SW 1271 (cell line): Measurements from ENCODE around the gene OR4F6.
"Not testable (repeated sequence)": the region's sequence is repeated elsewhere in the genome, so short reads cannot be mapped to it uniquely, and the experiment has no call there.

Experiments
- DNase-seq, 2 experiments: peaks; one replicate each; lab custom pipeline; 2025; lab: John Stamatoyannopoulos, UW

The OR4F6 gene, protein sequence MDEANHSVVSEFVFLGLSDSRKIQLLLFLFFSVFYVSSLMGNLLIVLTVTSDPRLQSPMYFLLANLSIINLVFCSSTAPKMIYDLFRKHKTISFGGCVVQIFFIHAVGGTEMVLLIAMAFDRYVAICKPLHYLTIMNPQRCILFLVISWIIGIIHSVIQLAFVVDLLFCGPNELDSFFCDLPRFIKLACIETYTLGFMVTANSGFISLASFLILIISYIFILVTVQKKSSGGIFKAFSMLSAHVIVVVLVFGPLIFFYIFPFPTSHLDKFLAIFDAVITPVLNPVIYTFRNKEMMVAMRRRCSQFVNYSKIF

DNA sequence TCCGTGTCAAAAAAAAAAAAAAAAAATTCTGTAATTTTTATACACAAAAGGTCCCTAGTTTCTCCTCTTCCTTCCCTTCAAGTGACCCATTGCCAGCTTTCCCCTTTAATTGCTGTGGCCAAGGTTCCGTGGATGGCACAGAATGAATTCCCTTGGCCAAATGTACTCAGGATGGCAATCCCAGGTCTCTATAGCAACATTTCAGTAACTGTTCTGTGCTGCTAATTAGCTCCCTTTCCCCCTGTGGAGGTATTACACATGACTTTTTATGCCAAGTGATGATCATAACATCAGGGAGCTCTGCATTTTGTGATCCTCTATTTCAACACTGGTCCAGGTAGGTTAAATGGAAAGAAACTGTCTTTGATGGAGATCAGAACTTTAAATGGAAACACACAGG is at the start of gene OR4F6:
OR4F6 (plus strand) TSS at position 301 of the 400 bp plus-strand sequence. CDS start 2,211 bp downstream, outside the sequence.
- no peak for DNase-seq

DNA sequence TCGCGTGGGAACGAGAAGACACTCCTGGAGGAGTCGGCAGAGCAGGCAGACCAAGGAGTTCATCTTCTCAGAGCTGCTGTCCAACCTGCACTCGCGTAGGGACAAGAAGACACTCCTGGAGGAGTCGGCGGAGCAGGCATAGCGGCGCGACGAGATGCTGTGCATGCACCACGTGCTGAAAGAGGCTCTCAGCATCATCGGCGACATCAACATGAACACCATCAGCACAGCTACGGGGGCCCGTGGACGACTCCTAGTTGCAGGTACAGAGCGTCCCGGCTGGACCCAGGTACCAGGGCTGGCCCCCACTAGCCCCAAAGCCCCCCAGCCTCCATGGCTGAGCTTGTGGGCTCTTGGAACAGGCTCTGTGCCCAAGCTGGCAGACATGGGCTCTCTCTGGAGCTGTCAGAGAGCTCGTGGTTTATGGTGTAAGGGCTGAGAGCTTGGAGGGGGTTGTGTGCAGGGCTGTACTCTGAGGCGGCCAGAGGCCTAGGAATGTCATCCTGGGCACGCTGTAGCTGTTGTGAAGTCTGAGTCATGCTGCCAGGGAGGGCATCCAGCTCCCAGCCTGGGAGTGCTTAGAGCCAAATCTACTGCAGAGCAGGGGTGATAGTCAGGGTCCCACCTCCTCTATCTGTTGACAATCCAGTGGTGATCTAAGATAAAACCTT is 38.5 kb upstream of the OR4F6 start:
- DNase-seq: not testable (repeated sequence)

DNA sequence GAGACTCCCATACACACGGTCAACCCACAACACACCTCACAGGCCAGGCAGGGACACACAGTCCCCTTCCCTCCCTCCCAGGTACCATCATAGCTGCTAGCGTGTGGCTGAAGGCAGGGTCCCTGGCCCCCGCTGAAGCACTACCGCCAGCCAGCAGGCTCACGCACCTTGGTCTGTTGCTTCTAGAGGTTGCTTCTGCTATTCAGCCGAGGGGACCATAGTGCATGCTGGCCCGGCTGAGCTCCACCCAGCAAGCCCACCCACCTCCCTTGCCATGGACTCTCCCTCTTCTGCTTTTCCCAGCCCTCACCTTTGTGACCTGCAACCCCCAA is 38.0 kb upstream of the OR4F6 start:
- DNase-seq: not testable (repeated sequence)

DNA sequence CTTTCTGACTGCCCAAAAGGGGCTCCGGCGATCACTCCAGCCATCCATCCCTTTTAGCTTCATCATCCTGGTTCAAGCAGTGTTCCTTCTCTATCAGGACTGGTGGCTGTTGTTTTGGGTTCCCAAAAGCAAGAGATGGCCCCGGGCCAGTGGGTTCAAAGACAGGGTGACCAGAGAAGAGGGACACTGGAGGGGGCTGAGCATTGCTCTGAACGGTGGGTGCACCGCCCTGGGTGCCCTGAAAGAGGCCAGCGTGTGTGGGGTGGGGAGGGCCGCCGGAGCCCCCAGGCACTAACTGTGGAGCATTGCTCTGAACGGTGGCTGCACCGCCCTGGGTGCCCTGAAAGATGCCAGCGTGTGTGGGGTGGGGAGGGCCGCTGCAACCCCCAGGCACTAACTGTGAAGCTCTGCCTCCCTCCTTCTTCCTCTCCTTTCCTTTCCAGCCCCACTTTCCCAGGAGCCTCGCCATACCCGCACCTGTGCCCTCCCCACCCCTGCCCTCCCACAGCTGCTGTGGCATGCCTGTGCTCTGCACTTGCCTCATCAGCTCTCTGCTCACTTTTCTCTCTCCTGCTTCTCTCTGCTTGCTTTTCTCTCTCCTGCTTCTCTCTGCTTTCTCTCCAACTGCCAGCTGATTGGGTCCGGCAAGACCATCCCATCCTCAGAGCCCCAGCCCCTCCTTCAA is 37.4 kb upstream of the OR4F6 start:
- no peak for DNase-seq

DNA sequence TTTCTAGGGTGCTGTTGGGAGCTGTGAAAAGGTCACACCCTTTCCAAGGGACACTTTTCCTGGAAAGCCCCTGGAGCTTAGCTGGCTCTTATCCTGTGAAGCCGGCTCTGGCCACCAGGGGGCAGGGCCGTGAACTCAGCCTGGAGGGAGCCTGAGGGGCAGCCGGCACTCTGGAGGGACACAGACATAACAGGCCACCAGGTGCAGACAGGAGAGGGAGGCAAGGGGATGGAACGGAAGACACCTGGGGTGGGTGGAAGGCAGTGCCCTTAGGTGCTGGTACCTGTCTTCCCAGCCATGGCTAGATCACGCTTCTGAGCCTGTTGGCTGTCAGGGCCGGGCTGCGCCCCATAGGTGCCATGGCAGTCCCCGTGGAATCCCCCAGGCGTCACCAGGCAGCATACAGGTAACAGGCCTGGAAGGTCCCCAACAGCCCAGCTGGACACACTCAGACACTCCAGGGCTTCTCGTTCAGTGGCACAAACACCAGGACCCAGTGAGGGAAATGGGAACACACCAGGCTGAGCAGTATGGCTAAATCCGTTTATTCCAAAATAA is 36.1 kb upstream of the OR4F6 start:
- DNase-seq: not testable (repeated sequence)

DNA sequence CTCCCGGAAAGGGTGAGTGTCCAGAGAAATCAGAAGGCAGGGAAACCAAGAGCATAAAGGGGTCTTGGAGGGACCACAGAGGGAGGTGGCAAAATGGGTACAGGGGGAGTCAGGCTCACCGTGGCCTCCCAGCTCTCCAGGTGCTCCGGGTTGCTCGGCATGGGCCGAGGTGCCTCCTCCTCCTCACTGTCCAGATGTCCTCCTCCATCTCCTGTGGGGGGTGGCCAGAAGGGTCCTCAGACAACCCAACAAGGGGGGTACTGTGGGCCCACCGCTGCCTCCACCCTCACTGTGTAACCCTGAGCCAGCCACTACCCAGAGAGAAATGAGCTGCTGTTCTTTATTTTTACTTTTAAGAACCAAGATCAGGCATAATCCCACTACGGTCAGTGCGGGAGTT is 30.4 kb upstream of the OR4F6 start:
- DNase-seq: no peak

DNA sequence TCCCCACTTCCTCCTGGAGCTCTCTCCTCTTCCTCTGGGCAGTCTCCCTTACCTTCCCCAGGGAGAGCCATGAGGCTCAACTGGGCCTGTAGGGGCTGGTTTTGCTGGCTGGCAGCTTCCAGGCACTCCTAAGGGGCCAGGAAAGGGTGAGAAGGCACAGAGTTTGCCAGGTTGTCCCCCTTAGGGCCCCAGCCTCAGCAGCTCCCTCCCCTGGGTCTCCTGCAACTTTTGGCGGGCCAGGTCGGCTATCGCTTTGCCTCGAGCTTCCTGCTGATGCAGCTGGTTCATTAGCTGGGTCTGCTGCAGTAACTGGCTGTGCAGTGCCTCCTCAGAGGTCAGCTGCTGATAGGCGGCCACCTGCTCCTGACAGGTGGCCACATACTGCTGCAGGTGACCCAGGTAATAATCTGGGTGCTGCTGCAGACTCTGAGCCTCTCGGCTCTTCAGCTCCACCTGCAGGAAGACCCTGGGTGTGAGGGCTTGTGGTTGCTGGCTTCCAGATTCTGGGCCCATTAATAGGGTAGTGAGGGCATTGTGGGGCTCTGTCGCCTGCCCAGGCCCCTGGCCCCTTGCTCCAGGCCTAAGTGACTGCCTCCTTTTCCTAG is 29.7 kb upstream of the OR4F6 start:
- no peak for DNase-seq

DNA sequence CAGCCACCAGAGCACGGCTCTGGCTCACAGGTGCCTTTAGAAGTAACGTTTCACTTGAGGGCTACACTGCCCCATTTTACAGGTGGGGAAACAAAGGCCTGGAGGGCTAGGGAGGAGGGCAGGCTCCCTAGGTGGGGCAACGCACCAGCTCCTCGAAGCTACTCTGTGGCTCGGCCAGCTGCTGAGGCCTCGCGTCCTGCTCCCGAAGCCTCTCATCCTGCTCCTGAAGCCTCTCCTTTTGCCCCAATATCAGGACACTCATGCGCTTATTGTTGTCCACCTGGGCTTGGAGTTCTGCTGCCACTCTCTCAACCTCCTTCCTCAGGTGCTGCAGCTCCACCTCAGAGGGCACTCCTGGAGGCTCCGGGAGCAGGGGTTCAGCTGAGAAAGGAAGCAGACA is 28.2 kb upstream of the OR4F6 start:
- DNase-seq: no peak

DNA sequence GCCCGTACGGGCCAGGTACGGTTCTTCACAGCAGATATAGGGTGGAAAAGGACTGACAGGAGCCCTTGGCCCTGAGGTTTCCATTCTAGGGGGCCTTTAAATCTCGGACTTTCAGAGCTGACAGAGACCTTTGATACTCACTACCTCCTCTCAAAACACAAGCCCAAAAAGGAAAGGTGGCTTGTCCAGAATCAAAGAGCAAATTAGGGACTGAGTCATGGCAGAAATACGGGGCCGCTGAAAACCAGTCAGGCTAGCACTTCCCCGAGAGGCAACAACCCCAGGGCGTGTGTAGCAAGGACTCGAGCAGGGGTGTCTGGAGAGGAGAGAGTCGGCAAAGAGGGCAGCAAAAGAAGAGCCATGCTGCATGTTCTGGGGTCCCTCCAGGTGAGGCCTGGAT is 24.7 kb upstream of the OR4F6 start:
- not testable (repeated sequence) for DNase-seq

DNA sequence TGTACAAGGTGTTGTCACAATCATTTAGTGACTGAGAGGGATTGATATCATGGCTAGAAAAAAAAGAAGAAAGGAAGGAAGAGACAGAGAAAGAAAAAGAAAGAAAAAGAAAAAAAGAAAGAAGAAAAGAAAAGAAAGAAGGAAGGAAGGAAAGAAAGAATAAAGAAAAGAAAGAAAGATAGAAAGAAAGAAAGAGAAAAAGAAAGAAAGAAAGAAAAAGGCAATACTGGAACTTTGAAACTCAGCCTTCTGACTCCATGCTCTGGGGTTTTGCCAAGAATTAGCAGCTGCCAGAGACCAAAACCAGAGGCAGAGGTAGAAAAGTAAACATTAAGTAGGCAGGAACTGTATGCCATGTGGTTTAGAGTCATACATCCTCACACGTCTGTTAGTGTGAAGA is 23.1 kb upstream of the OR4F6 start:
- not testable (repeated sequence) for DNase-seq

DNA sequence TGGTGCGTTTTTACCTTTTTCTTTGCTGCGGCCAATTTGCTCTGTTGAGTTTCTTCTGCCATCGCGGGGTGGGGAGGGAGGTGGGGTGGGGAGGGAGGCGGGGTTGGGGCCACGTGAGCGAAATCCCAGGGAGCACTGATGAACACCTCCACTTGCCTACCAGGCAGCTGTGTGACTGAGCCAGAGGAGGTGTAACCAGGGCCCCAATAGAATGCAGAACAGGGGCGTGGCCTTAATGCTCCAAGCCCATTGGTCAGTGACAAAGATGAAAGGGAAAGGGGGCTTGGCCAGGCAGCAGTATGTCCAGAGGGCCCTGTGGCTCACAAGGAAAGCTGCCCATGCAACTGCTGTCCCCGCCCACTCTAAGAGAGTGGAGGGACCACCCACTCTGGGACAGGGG is 21.4 kb upstream of the OR4F6 start:
- no peak for DNase-seq

DNA sequence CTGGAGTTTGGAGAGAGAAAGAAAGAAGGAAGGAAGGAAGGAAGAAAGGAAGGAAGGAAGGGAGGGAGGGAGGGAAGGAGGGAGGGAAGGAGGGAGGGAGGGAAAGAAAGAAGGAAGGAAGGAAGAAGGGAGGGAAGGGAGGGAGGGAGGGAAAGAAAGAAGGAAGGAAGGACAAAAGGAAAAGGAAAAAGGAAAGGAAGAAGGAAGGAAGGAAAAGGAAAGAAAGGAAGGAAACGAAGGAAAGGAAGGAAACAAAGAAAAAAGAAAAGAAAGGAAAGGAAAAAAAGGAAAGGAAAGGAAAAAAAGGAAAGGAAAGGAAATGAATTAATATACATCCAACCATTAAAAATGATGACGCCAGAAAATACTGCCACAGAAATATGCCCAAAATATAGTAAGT is 18.7 kb upstream of the OR4F6 start:
- DNase-seq: no peak

DNA sequence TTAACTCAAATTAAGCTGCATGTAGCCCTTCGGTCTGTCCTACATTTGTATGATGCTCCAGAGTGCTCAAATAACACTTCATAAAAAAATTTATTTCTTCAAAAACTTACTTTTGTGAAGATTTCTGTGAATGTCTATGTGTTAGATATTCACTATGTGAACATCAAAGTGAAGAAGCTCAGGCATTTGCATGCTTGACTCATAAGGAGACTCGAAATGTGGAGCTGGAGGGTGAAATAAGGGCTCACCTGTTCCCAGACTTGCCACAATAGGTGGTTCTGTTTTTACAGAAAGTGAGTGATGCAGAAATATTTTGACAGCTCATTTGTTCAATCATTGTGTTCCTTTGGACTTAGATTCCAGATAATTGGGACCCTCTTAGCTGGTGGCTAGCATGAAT is 16.9 kb upstream of the OR4F6 start:
- not testable (repeated sequence) for DNase-seq

DNA sequence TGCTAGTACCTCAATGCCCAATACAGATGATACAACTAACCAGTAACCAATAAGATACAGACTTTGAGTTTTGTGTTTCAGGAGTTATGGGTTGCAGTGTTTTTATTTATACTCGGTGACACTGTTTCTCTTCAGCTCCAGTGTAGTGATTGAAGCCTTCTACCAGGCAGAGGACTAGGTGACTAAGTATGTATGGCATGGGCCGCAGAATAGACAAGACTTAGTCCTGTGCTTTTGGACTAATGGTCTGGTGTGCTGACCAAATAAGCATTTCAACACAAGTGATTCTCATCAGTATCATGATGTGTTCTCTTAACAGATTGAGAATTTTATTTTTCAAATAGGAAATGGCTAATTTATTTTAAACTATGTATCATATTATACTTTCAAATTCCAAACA is 15.3 kb upstream of the OR4F6 start:
- not testable (repeated sequence) for DNase-seq

DNA sequence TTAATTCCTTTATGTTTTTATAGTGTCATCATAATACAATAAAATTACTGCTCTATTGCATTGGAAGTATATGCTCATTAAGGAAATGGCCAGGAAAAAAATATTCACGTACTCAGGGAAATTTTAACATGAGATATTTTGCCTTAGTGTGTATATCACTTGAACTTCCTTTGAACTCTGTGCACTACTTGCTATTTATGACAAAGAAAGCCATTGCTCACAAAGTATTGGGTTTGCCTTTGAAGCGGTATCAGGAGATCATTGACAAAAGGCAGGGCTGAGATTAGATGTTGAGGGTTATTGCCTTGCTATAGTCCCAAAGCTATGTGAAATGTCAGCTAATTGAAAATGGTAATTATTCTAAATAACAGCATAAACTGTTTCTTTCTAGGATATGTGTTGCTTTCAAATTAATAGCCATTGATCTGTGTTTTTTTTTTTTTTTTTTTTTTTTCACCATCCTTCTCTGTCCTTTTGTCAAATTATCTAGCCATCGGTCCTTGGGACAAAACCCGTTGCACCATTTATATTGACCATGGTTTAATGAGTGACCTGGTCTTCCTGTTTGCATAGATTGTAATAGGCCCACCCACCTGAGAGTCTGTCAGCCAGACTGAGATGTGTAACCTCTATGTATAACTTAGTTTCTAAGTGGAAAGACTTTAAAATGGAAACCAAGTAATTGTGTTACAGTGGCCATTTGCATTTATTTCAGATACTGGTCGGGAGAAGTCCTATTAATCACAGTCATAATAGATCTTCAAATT is 14.6 kb upstream of the OR4F6 start:
- not testable (repeated sequence) for DNase-seq

DNA sequence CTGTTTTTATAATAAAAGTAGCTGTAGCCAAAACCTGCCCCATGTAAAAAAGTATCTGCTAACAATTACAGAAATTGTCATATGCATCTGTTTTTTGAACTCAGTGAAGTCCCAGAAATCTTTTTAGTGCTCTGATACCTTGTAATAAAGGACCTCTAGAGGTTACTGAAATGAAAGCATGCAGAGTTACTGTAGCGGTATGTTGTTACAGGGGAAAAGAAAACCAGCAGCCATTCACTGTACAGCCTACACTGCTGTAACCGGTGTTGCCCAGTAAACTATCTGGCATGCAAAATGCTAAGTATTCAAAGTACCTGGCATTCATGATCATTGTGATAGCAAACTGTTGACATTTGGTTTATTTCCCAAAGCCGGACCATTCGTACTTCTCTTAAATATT is 12.6 kb upstream of the OR4F6 start:
- DNase-seq: not testable (repeated sequence)

DNA sequence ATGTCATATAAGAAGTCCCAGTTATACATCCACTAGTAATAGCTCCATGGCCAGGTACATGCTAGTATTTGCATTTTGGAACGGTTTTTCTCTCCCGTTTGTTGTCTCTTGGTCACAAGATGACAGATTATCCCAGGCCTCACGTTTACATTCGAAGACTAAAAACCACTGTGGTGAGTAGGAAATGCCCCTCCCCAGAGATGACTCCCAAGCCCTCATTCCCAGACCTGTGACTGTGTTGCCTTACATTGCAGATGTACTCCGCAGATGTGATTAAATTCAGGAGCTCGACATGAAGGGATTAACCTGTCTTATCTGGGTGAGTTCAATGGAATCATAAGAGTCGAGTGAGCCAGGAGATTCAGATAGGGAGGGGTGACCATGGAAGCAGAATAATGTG is 9.3 kb upstream of the OR4F6 start:
- DNase-seq: not testable (repeated sequence)

DNA sequence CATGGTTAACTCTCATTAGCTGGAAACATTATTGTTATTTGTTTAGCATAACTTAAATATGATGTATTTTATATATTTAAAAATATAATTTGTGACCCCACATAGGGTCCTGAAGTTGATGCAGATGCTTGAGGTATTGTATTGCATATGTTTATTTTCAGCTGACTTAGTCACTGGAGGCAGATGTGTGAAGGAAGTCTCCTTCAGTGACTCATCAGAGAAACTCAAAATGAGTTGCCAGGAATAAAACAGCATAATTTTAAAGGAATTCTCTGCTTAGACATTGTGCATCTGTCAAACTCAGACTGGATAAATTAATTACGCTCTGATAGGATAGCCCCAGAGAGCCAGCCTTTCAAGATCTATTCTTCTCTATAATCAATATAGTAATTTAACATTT is 7.9 kb upstream of the OR4F6 start:
- DNase-seq: peak in 1 of 2 experiments; percentile 48

DNA sequence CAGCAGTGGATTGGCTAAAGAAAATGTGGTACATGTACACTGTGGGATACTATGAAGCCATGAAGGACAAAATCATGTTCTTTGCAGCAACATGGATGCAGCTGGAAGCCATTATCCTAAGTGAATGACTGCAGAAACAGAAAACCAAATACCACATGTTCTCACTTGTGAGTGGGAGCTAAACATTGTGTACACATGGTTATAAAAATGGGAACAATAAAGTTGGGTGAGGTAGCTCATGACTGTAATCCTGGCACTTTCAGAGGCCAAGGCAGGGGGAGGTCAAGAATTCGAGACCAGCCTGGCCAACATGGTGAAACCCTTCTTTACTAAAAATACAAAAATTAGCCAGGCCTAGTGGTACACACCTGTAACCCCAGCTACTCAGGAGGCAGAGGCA is 3.6 kb upstream of the OR4F6 start:
- no peak for DNase-seq

DNA sequence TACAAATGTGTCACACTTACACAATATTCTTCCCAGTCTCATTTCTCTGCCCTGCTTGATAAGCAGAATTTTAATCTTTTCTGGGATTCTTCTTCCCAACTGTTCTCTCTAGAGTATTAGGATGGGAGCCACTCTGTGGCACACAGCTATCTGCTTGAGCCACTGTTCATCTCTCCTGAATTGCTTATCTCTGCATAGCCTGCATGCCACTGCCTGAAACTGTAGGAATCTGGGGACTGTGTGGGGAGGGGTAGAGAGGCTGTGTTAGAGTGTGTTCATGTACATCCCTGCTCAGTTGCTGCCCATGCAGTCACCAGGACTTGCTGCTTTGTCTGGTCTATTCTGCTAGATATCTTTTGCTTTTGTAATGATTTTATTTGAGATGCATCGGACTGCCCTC is 2.3 kb upstream of the OR4F6 start:
- DNase-seq: no peak

DNA sequence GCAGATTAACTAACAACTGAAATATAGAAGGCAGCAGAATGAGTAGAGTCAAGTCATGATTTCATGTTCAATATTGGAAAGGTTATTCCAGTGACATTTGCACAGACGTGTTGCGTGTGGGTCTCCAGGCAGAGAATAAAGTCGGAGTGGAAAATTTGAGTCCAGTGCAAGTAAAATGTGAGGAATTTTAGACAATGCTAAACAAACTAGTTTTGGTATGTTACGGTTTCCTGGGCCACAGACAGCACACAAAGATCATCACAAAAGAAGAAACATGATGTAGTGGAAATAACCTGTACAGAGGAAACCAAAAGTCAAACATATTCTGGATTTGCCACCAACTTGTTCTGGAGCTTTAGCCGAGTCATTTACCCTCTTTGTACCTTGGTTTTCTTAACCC is 367 bp downstream of the OR4F6 start:
- no peak for DNase-seq

DNA sequence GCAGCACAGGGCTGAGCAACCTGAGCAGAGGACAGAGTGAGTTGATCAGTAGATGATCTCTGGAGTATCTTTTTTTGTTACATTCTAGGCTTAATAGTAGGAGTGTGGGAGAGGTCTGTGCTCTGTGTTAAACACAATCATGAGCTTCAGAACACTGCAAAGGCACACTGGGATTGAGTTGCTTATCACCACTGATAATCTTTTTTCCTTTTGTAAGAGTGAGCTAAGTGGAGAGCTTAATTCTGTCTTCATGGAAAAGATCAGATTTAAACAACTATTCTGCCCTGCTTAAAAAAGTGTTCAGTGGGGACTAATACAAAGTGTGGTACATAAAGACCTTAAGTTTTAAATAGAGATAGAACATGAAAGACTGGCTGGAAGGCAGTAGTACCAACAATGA is 1.1 kb downstream of the OR4F6 start:
- DNase-seq: no peak
